T follicular helper cell (primary cell): ENCODE results near the gene SLC4A4.

Experiments
- DNase-seq: peaks from one replicate; pipeline ENCODE4 v3.0.0-alpha.2; 2020; ENCODE audit warnings: low read depth

Gene SLC4A4

GRCh38 chr4:71469541-71469940 lies 130.7 kb downstream of the SLC4A4 start:
- no peak for DNase-seq

DNA sequence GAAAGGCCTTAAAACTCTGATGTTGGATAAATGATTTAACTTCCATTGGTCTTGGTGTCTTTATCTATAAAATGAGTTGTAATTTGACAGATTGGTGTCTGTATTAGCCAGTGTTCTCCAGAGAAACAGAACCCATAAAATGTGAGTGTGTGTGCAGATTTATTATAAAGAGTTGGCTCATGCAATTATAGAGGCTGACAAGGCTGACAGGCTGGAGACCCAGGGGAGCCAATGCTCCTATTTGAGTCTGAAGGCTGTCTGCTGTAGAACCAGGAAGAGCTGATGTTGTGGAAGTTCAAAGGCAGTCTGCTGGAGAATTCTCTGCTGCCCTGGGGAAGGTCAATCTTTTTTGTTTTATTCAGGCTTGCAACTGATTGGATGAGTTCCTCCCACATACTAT lies 131.7 kb downstream of the SLC4A4 start:
- DNase-seq: no peak

DNA sequence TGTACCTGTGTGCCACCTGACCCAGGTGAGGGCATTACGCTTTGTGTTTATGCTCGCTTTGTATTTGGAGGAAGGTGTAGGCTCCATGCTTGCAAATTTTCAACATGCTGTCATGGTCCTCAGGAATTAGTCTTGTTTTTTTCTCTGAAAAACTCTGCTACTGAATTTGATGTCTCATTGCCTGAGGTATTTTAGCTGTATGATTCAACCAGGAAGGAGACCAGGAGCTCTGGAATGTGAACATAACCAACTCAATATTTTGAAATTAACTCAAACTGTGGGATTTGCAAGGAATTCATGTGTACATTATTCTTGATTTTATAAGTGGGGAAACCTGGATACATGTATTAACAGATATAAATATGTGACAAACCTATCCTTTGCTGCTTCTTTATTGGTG lies 134.1 kb downstream of the SLC4A4 start:
- no peak for DNase-seq

- DNase-seq: no peak
Observed at GRCh38 chr4:71473541-71474240, 134.9 kb downstream of the SLC4A4 start.

DNA sequence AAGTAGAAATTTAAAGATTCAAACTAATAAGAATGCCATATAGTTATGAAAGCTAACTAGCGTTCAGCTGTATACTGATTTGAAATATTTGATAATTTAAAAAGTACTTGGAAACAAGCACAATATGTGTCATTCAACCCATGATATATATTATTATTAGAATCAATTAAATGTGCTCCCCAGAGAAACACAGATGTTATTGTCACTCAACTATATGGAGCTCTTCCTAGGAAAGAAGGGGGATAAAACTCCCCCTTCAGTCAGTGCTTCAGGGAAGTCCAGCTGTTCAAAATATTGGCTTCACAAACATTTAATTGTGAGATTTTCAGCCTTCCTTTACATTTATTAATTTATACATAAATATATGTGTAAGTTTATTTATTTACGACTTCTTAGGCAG lies 135.9 kb downstream of the SLC4A4 start:
- no peak for DNase-seq

DNA sequence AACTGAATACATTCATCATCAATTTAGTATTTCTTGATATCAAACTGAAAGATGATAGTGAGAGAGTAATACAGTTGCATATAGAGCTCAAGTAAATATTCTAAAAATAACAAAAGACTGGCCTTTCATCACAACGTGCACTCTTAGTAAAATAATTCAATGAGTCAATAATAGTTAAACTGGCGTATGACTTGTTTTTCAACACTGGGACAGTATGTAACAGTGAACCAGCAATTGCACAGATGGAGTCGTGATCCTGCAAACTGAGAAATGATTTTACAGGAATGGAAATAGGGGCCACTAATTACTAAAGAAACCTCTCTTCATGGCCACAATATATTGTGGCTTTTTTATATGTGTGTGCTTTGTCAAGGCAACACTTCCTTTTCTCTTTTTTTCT lies 137.4 kb downstream of the SLC4A4 start:
- no peak for DNase-seq

DNA sequence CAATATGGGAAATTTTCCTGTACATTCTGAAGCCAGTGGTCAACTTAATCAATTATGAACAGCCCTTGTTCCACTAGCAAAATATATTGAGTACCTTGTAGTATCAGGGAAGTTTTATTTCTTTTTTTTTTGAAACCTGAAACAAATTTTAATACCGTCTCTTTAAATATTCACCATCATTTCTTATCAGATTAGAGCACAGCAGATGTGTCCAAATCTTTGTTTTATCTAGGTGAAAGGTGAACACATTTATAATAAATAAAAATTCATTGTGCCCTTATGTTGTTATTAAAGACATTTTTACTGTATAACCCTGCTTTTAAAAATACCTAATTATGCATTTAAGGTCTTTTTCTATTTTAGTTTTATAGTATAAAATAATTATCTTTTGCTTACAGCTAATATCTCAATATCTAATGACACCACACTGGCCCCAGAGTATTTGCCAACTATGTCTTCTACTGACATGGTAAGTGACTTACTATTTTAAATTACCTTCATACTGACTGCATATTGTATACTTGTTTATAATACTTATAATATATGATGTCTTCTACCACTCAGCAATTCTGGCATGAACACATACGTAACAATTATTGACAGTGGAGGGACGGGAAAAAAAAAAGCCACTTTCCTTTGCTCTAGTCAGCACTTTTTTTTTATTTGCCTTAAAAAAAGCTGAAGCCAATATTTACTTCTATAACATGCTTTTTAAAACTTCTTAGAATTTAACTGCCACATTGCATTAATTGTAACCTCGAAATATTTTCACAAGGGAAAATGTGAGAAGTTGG lies 147.9 kb downstream of the SLC4A4 start:
- no peak for DNase-seq

- DNase-seq: no peak
Observed at GRCh38 chr4:71487344-71487920, 148.6 kb downstream of the SLC4A4 start.

- no peak for DNase-seq
Observed at GRCh38 chr4:71494539-71494938, 155.7 kb downstream of the SLC4A4 start.

DNA sequence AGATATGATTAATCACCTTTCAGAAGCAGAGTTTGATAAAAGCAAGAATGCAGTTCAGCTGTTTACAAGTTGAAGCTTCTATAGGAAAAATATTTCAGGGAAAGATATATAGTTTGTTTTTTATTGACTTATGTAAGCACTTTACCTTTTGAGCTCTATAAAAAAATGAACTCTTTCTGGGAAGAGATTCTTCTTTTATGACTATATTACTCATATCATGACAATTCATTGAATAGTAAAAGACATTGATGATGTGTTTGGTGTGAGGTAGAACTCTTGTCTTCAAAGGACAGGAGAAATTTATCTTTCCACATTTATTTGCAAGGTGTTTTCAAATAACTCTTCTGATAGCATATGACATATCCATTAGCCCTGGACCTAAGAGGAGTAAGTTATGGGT lies 156.6 kb downstream of the SLC4A4 start:
- DNase-seq: no peak

DNA sequence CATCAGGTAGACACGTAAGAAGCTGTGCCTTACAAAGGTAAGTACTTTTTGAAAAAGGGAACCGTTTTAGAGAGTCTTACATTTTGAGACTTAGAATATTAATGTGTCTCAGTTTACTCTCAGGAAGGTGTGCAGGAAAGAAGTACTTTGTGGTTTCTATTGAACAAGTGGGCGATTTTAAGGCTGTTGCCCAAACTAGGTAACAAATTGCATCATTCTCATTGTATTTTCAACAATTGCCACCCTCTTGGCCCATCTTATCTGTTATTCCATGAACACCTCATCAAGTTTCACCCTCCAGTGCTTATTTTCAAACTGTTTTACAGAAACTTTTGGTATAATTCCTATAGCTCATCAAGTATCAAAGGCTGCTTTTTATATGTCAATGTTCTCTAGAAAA lies 158.3 kb downstream of the SLC4A4 start:
- DNase-seq: no peak

DNA sequence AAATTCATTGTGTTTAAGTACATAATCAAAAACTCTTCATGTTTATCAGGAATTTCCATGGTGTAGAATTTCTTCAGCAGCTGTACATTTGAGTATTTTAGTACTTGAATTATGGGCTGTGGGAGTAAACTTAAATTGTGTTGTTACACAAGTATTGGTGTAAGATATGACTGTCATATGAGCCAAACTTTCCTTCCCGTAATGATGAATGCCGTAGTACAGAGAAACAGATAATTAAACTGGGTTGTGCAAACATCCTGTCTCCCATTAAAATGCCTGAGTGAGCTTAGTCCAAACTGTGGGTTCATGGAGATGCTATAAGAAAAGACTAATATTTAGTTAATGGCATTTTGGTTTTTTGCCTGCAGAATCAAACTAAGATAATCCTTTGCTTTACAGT lies 159.2 kb downstream of the SLC4A4 start:
- no peak for DNase-seq

- no peak for DNase-seq
Observed at GRCh38 chr4:71498625-71499024, 159.8 kb downstream of the SLC4A4 start.

- DNase-seq: no peak
Observed at GRCh38 chr4:71501992-71502391, 163.2 kb downstream of the SLC4A4 start.

DNA sequence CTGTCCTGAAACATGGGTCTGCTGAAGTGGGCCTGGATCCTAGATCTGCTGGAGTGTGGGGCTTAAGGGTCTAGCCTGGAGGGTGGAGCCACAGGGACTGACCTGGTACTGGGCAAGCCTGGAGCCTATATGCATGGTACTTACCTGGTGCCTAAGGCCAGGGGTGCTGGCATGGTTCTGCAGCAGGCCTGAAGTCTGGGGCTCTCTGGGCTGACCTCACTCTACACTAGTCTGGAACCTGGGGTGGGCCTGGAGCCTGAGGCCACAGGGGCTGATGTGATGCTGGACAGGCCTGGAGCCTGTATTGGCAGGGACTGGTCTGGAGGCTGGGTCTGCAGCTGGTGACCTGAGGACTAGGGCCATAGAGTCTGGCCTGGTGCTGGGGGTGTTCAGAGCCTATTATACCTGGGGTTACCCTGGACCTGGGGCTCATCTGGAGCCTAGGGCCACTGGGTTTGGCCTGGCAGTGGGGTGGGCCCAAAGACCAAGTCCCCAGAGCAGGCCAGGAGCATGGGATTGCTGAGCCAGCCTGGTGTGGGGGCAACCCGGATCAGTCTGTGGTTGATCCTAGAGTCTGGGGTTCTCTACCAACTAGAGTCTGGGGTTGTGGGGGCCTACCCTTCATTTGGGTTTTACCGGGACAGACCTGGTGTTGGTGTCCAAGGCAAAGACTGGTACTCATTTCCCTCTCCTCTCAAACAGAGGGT lies 179.6 kb downstream of the SLC4A4 start:
- no peak for DNase-seq

- DNase-seq: no peak
Observed at GRCh38 chr4:71520308-71520707, 181.5 kb downstream of the SLC4A4 start.

- DNase-seq: no peak
Observed at GRCh38 chr4:71520850-71521249, 182.0 kb downstream of the SLC4A4 start.

DNA sequence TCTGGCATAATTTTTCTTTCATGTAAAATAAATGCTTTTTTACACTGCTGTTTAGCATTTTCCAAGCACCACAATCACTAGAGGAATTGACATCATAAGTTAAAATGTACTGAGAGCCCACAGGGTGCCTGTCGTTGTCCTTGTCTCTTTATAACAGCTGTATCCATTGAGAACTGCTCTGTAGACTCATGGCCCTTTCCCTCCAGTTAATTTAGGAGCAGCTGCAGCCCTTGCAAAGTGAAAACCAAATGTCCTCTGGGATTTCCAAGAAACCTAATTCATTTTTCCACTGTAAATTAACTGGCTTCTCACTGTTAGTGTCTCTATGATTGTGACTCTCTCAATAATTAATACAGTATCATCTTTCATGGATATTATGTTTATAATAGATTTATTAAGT lies 185.9 kb downstream of the SLC4A4 start:
- no peak for DNase-seq

GRCh38 chr4:71526637-71527406 lies 188.0 kb downstream of the SLC4A4 start:
- no peak for DNase-seq

- DNase-seq: no peak
Observed at GRCh38 chr4:71532407-71532806, 193.6 kb downstream of the SLC4A4 start.

GRCh38 chr4:71533121-71533520 lies 194.3 kb downstream of the SLC4A4 start:
- DNase-seq: no peak

GRCh38 chr4:71537551-71538065 lies 198.8 kb downstream of the SLC4A4 start:
- DNase-seq: no peak
